Dedifferentiated amniotic fluid mesenchymal stem cell (primary cell): Measurements from ENCODE around the gene MRPL41.
"Not testable (repeated sequence)": the region's sequence is repeated elsewhere in the genome, so short reads cannot be mapped to it uniquely, and the experiment has no call there.

Experiments used
- DNase-seq: peaks from one replicate; pipeline ENCODE4 v3.0.0-alpha.2; 2016; ENCODE audit errors: extremely low spot score

MRPL41 gene

GRCh38 chr9:137522746-137523455 is 28.8 kb upstream of the MRPL41 start:
- DNase-seq: no peak

- DNase-seq: no peak
These were observed 27.3 kb upstream of the MRPL41 start for GRCh38 chr9:137524161-137524980.

GRCh38 chr9:137524981-137525317 is 26.7 kb upstream of the MRPL41 start:
- DNase-seq: no peak

GRCh38 chr9:137530331-137530730 is 21.3 kb upstream of the MRPL41 start:
- no peak for DNase-seq

- no peak for DNase-seq
These were observed 20.4 kb upstream of the MRPL41 start for GRCh38 chr9:137531099-137531765.

GRCh38 chr9:137532891-137533468 is 18.7 kb upstream of the MRPL41 start:
- DNase-seq: not testable (repeated sequence)

GRCh38 chr9:137534256-137535119 is 17.2 kb upstream of the MRPL41 start:
- DNase-seq: peak; percentile 59

- no peak for DNase-seq
These were observed 16.6 kb upstream of the MRPL41 start for GRCh38 chr9:137535120-137535428.

GRCh38 chr9:137536594-137537131 is 15.0 kb upstream of the MRPL41 start:
- not testable (repeated sequence) for DNase-seq

- DNase-seq: no peak
These were observed 13.6 kb upstream of the MRPL41 start for GRCh38 chr9:137538058-137538457.

- DNase-seq: no peak
These were observed 11.1 kb upstream of the MRPL41 start for GRCh38 chr9:137540536-137540935.

- no peak for DNase-seq
These were observed 9.2 kb upstream of the MRPL41 start for GRCh38 chr9:137542486-137542885.

GRCh38 chr9:137543237-137543963 is 8.3 kb upstream of the MRPL41 start:
- DNase-seq: no peak

GRCh38 chr9:137544176-137544760 is 7.4 kb upstream of the MRPL41 start:
- DNase-seq: no peak

- no peak for DNase-seq
These were observed 6.6 kb upstream of the MRPL41 start for GRCh38 chr9:137545123-137545522.

GRCh38 chr9:137547687-137548543 is 3.8 kb upstream of the MRPL41 start:
- DNase-seq: no peak

GRCh38 chr9:137550231-137550621 is 1.5 kb upstream of the MRPL41 start, which contains the start of gene PNPLA7:
TSS of gene PNPLA7 (minus strand) at chr9:137550402. CDS start at chr9:137550197, 205 bp downstream.
- DNase-seq: peak; percentile 30

GRCh38 chr9:137550958-137551263 is 768 bp upstream of the MRPL41 start:
- not testable (repeated sequence) for DNase-seq

- DNase-seq: no peak
These were observed 516 bp downstream of the MRPL41 start for GRCh38 chr9:137552022-137552768.
